HEK293 (cell line): ENCODE data around the gene NCAPG2.

Experiments
- TCF7L2 ChIP-seq: IDR thresholded peaks from 2 replicates; pipeline ENCODE4 v1.6.1; 2011; ENCODE audit warnings: low read depth, mild to moderate bottlenecking, inconsistent platforms, low read length, moderate library complexity, borderline replicate concordance
- ZNF416 ChIP-seq: fragments of 450-650 bp; formaldehyde crosslinking; IDR thresholded peaks from 2 replicates; pipeline ENCODE4 v1.5.1; 2016; ENCODE audit warnings: missing biosample characterization, missing genetic modification characterization
- ZNF48 ChIP-seq: fragments of 450-650 bp; formaldehyde crosslinking; IDR thresholded peaks from 2 replicates; pipeline ENCODE4 v1.5.1; 2016; ENCODE audit warnings: missing biosample characterization, missing genetic modification characterization
- ZNF600 ChIP-seq: fragments of 450-650 bp; formaldehyde crosslinking; IDR thresholded peaks from 2 replicates; pipeline ENCODE4 v1.5.1; 2016; ENCODE audit warnings: missing biosample characterization, missing genetic modification characterization
- ZNF660 ChIP-seq: fragments of 450-650 bp; IDR thresholded peaks from 2 replicates; pipeline ENCODE4 v1.5.1; 2018; ENCODE audit warnings: missing biosample characterization, mild to moderate bottlenecking, missing genetic modification characterization
- ZNF747 ChIP-seq: fragments of 450-650 bp; formaldehyde crosslinking; IDR thresholded peaks from 2 replicates; pipeline ENCODE4 v1.5.1; 2016; ENCODE audit warnings: missing biosample characterization, missing genetic modification characterization
- TF ChIP-seq, protein P1 (sequence below): fragments of 450-650 bp; formaldehyde crosslinking; IDR thresholded peaks from 2 replicates; pipeline ENCODE4 v1.5.1; 2016; ENCODE audit warnings: missing biosample characterization, missing genetic modification characterization, borderline replicate concordance
- TF ChIP-seq, protein P2 (sequence below): fragments of 450-650 bp; formaldehyde crosslinking; IDR thresholded peaks from 2 replicates; pipeline ENCODE4 v1.5.1; 2016; ENCODE audit warnings: missing biosample characterization, missing genetic modification characterization
- TF ChIP-seq, protein P3 (sequence below): fragments of 450-650 bp; formaldehyde crosslinking; IDR thresholded peaks from 2 replicates; pipeline ENCODE4 v1.5.1; 2016; ENCODE audit warnings: missing biosample characterization, missing genetic modification characterization, low read depth

DNA sequence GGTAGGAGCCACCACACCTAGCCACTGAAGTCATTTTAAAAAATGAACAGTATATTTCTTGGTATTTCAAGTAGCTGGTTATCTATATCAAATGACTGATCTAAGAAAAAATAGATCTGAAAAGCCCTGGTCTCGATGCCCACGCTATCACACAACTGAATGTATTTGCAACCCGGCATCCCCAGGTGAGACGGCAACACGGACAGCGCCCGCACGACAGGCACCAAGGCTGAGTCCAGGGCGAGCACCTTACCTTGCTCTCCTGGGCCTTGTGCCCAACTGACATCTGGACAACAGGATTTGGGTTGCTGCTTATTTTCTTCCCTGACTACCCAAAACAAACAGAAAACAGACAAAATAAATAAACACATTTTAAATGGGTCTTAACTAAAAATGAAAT is 44.8 kb upstream of the NCAPG2 start:
- no peak for TF ChIP-seq TCF7L2
- TF ChIP-seq ZNF747: no peak
- TF ChIP-seq, protein P1, sequence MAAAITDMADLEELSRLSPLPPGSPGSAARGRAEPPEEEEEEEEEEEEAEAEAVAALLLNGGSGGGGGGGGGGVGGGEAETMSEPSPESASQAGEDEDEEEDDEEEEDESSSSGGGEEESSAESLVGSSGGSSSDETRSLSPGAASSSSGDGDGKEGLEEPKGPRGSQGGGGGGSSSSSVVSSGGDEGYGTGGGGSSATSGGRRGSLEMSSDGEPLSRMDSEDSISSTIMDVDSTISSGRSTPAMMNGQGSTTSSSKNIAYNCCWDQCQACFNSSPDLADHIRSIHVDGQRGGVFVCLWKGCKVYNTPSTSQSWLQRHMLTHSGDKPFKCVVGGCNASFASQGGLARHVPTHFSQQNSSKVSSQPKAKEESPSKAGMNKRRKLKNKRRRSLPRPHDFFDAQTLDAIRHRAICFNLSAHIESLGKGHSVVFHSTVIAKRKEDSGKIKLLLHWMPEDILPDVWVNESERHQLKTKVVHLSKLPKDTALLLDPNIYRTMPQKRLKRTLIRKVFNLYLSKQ (tag by site-specific recombination): no peak
- no peak for TF ChIP-seq ZNF416 (tag by site-specific recombination)
- TF ChIP-seq, protein P2, sequence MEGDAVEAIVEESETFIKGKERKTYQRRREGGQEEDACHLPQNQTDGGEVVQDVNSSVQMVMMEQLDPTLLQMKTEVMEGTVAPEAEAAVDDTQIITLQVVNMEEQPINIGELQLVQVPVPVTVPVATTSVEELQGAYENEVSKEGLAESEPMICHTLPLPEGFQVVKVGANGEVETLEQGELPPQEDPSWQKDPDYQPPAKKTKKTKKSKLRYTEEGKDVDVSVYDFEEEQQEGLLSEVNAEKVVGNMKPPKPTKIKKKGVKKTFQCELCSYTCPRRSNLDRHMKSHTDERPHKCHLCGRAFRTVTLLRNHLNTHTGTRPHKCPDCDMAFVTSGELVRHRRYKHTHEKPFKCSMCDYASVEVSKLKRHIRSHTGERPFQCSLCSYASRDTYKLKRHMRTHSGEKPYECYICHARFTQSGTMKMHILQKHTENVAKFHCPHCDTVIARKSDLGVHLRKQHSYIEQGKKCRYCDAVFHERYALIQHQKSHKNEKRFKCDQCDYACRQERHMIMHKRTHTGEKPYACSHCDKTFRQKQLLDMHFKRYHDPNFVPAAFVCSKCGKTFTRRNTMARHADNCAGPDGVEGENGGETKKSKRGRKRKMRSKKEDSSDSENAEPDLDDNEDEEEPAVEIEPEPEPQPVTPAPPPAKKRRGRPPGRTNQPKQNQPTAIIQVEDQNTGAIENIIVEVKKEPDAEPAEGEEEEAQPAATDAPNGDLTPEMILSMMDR (tag by site-specific recombination): no peak
- TF ChIP-seq ZNF48 (tag by site-specific recombination): no peak
- TF ChIP-seq, protein P3, sequence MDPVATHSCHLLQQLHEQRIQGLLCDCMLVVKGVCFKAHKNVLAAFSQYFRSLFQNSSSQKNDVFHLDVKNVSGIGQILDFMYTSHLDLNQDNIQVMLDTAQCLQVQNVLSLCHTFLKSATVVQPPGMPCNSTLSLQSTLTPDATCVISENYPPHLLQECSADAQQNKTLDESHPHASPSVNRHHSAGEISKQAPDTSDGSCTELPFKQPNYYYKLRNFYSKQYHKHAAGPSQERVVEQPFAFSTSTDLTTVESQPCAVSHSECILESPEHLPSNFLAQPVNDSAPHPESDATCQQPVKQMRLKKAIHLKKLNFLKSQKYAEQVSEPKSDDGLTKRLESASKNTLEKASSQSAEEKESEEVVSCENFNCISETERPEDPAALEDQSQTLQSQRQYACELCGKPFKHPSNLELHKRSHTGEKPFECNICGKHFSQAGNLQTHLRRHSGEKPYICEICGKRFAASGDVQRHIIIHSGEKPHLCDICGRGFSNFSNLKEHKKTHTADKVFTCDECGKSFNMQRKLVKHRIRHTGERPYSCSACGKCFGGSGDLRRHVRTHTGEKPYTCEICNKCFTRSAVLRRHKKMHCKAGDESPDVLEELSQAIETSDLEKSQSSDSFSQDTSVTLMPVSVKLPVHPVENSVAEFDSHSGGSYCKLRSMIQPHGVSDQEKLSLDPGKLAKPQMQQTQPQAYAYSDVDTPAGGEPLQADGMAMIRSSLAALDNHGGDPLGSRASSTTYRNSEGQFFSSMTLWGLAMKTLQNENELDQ (tag by site-specific recombination): no peak
- TF ChIP-seq ZNF600 (tag by site-specific recombination): no peak
- no peak for TF ChIP-seq ZNF660 (tag by site-specific recombination)
